ENCODE results near the gene POLE. TPM values are rescaled to one million over a fixed set of nuclear protein-coding genes. Genes with fewer than 3 reads are reported as not detected.

The POLE gene
- total RNA-seq, 4 donors from 2014 or later, result 7.2 to 63.8 (median 23.3) TPM

DNA sequence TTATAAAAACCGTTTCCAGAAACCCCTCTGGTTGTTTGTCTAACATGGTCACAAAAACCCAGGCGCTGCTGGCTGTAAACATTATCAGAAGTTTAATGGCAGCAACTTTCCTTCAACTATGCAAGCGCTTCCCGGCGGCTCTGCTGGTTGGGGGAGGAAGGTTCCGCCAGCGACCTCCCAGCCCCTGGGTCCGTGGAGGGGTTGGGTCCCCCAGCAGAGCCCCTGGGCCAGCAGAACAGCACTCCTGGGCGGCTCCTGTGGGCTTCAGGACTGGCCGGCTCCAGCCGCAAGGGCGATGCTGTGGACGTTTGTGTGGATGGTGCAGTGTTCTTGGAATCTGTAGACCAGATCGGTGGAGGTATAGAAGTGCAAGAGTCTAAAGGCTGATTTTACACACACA lies 102.7 kb downstream of the POLE start:
- 57 to 95% methylated on average over 1 to 9 of the region's 14 CpGs for WGBS, 2 donors (ENCODE audit: low coverage in 1 of 2)
- Histone ChIP-seq H3K36me3 (peaks cover 0 to 46% of the 10 kb centered on the region in 2 donors), H3K9me3 (no peaks in the 10 kb centered on the region), H3K4me3 (no peak overlapping the region), H3K27ac (no peak overlapping the region), H3K27me3 (no peaks in the 10 kb centered on the region), H3K4me1 (peaks cover 0 to 23% (median 0%) of the 10 kb centered on the region in 3 donors)
- no peak for ATAC-seq
- TF ChIP-seq, protein P1, sequence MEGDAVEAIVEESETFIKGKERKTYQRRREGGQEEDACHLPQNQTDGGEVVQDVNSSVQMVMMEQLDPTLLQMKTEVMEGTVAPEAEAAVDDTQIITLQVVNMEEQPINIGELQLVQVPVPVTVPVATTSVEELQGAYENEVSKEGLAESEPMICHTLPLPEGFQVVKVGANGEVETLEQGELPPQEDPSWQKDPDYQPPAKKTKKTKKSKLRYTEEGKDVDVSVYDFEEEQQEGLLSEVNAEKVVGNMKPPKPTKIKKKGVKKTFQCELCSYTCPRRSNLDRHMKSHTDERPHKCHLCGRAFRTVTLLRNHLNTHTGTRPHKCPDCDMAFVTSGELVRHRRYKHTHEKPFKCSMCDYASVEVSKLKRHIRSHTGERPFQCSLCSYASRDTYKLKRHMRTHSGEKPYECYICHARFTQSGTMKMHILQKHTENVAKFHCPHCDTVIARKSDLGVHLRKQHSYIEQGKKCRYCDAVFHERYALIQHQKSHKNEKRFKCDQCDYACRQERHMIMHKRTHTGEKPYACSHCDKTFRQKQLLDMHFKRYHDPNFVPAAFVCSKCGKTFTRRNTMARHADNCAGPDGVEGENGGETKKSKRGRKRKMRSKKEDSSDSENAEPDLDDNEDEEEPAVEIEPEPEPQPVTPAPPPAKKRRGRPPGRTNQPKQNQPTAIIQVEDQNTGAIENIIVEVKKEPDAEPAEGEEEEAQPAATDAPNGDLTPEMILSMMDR (IDR thresholded peaks at IDR 0.05), result no peak
- TF ChIP-seq POLR2A (IDR thresholded peaks at IDR 0.05), result no peak
- no peak for TF ChIP-seq EP300 (IDR thresholded peaks at IDR 0.05)
- no peak for TF ChIP-seq POLR2AphosphoS5 (IDR thresholded peaks at IDR 0.05)

DNA sequence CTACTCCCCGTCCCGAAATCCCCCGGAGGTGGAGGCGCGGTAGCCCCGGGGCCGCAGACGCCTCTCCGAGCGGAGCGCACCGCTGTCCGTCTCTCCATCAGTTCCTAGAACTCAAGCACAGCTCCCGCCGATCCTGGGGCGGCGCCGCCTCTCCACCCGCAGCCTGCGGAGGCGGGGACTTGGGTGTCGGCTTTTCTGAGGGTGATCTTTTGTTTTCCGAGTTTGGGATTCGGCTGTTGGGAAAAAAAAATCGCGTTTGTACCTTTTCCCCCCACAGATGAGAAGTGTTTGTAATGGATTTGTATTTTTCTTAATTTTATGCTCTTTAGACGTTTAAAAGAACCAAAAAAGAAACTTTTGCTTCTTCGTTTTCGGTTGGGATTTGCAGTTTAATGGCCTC lies 103.4 kb downstream of the POLE start:
- Histone ChIP-seq H3K4me1 (peaks cover 0 to 30% (median 0%) of the 10 kb centered on the region in 3 donors), H3K4me3 (peak overlapping the region in 1 of 2 donors; percentile 48), H3K9me3 (no peaks in the 10 kb centered on the region), H3K27me3 (no peaks in the 10 kb centered on the region), H3K36me3 (peaks cover 0 to 53% of the 10 kb centered on the region in 2 donors), H3K27ac (peak overlapping the region in 2 of 4 donors; percentile 74 to 77)
- ATAC-seq, result no peak
- TF ChIP-seq POLR2A (IDR thresholded peaks at IDR 0.05), result no peak
- TF ChIP-seq EP300 (IDR thresholded peaks at IDR 0.05), result no peak
- TF ChIP-seq POLR2AphosphoS5 (IDR thresholded peaks at IDR 0.05), result no peak
- TF ChIP-seq, protein P1 (IDR thresholded peaks at IDR 0.05), result no peak
- 44 to 59% methylated on average over 14 to 16 of the region's 29 CpGs for WGBS, 2 donors (ENCODE audit: low coverage in 1 of 2)

GRCh38 chr12:132583411-132583710 lies 103.8 kb downstream of the POLE start:
- Histone ChIP-seq H3K36me3 (peaks cover 0 to 56% of the 10 kb centered on the region in 2 donors), H3K27ac (peak overlapping the region in 3 of 4 donors; percentile 63 to 77 (median 74)), H3K9me3 (no peaks in the 10 kb centered on the region), H3K27me3 (no peaks in the 10 kb centered on the region), H3K4me1 (peaks cover 0 to 33% (median 0%) of the 10 kb centered on the region in 3 donors), H3K4me3 (peak overlapping the region in 1 of 2 donors; percentile 48)
- no peak for TF ChIP-seq POLR2A (IDR thresholded peaks at IDR 0.05)
- TF ChIP-seq POLR2AphosphoS5 (IDR thresholded peaks at IDR 0.05), result no peak
- TF ChIP-seq, protein P1 (IDR thresholded peaks at IDR 0.05), result no peak
- no peak for TF ChIP-seq EP300 (IDR thresholded peaks at IDR 0.05)
- ATAC-seq, result no peak
- no CpG with 5 or more reads among the region's 50 CpGs for WGBS, 2 donors (ENCODE audit: low coverage in 1 of 2)

DNA sequence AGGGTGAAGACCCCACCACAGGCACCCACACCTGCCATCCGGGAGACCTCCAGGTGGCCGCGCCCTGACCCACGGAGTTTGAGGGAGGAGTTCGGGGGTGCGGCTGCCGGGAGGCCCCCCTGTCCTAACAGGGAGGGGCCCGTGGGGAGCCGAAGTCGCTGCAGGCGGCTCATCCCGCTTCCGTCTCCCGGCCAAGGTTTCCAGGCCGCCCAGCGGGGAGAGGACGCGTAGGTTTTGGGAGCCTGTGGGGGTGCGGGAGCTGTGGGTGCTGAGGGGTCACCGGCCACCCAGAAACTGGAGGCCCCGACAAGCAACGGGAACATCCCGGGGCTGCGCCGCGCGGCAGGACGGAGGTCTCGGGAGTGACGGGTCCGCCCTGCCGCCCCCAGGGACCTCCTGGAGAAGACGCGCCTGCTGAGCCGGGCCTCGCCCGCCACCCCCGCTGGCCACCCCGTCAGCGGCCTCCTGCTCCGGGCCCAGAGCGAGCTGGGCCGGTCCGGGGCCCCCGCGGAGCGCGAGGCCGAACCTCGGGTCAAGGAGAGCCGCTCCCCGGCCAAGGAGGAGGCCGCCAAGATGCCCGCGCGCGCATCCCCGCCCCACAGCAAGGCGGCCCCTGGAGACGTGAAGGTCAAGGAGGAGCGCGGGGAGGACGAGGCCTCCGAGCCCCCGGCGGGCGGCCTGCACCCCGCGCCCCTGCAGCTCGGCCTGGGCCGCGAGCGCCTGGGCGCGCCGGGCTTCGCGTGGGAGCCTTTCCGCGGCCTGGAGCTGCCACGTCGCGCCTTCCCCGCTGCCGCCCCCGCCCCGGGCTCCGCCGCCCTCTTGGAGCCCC lies 104.3 kb downstream of the POLE start:
- peak overlapping the region; percentile 15 to 77 (median 68) for H3K27ac ChIP-seq
- no peaks in the 10 kb centered on the region for H3K9me3 ChIP-seq
- no peak for ATAC-seq
- H3K4me1 ChIP-seq, result peaks cover 0 to 35% (median 0%) of the 10 kb centered on the region in 3 donors
- TF ChIP-seq, protein P1 (IDR thresholded peaks at IDR 0.05), result no peak
- TF ChIP-seq EP300 (IDR thresholded peaks at IDR 0.05) (no peak), POLR2AphosphoS5 (IDR thresholded peaks at IDR 0.05) (no peak)
- H3K4me3 ChIP-seq, result peak overlapping the region; percentile 20 to 48
- no CpG with 5 or more reads among the region's 89 CpGs for WGBS, 2 donors (ENCODE audit: low coverage in 1 of 2)
- H3K27me3 ChIP-seq, result no peaks in the 10 kb centered on the region
- peaks cover 0 to 62% of the 10 kb centered on the region in 2 donors for H3K36me3 ChIP-seq

DNA sequence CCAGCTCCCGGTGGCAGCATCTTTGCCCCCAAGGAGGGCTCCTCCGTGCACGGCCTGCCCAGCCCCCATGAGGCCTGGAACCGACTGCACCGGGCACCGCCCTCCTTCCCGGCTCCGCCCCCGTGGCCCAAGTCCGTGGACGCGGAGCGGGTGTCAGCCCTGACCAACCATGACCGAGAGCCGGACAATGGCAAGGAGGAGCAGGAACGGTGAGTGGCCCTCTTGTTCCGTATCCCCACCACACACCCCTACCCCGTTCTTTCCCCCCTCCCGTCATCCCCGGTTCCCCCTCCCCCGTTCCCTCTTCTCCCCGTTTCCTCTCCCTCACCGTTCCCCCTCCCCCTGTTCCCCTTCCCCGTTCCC lies 105.1 kb downstream of the POLE start:
- TF ChIP-seq, protein P1 (IDR thresholded peaks at IDR 0.05), result no peak
- TF ChIP-seq POLR2A (IDR thresholded peaks at IDR 0.05) (no peak), EP300 (IDR thresholded peaks at IDR 0.05) (no peak), POLR2AphosphoS5 (IDR thresholded peaks at IDR 0.05) (no peak)
- peak overlapping the region; percentile 20 to 48 for H3K4me3 ChIP-seq
- peaks cover 0 to 35% (median 0%) of the 10 kb centered on the region in 3 donors for H3K4me1 ChIP-seq
- peaks cover 0 to 70% of the 10 kb centered on the region in 2 donors for H3K36me3 ChIP-seq
- H3K27ac ChIP-seq, result peak overlapping the region in 3 of 4 donors; percentile 63 to 77 (median 74)
- WGBS, 2 donors (ENCODE audit: low coverage in 1 of 2), result 20% methylated on average over 9 of the region's 24 CpGs; no CpG with 5 or more reads in 1 of the 2 donors
- peak; percentile 62 for ATAC-seq
- H3K27me3 ChIP-seq, result no peaks in the 10 kb centered on the region
- H3K9me3 ChIP-seq, result no peaks in the 10 kb centered on the region

All from gastroesophageal sphincter (tissue), 4 donors.